Endodermal cell (in vitro differentiated cells): ENCODE results near the gene SELPLG. TPM values are rescaled to one million over a fixed set of nuclear protein-coding genes. Genes with fewer than 3 reads are reported as not detected.
"Not testable (repeated sequence)": the region's sequence is repeated elsewhere in the genome, so short reads cannot be mapped to it uniquely, and the experiment has no call there.

Experiments used
- DNase-seq: peaks from one replicate; pipeline ENCODE4 v3.0.0-alpha.2; 2017
- H3K27ac ChIP-seq: 2 replicates; pipeline ENCODE4 v1.5.1; 2013; ENCODE audit warnings: mild to moderate bottlenecking, low read depth, low read length, moderate library complexity
- H3K27me3 ChIP-seq: 2 replicates; pipeline ENCODE4 v1.6.1; 2013; ENCODE audit warnings: mild to moderate bottlenecking, low read length, moderate library complexity; ENCODE audit not compliant: insufficient read depth, control insufficient read depth, poor library complexity, severe bottlenecking
- H3K36me3 ChIP-seq: 2 replicates; pipeline ENCODE4 v1.7.0; 2013; ENCODE audit warnings: mild to moderate bottlenecking, low read length, moderate library complexity; ENCODE audit not compliant: control insufficient read depth, insufficient read depth
- H3K4me1 ChIP-seq: one replicate; pipeline ENCODE4 v1.7.0; 2013; ENCODE audit warnings: low read length; ENCODE audit not compliant: control insufficient read depth, insufficient read depth
- H3K4me3 ChIP-seq: 2 replicates; pipeline ENCODE4 v1.5.1; 2013; ENCODE audit warnings: mild to moderate bottlenecking, low read length, moderate library complexity
- H3K9ac ChIP-seq: 2 replicates; pipeline ENCODE4 v1.6.1; 2013; ENCODE audit warnings: mild to moderate bottlenecking, low read length, moderate library complexity; ENCODE audit not compliant: poor library complexity, severe bottlenecking; ENCODE audit errors: extremely low read depth
- H3K9me3 ChIP-seq: 2 replicates; pipeline ENCODE4 v1.6.1; 2013; ENCODE audit warnings: mild to moderate bottlenecking, low read length, moderate library complexity; ENCODE audit not compliant: control insufficient read depth
- H3K27ac Mint-ChIP-seq: 2 replicates; pipeline ENCODE4 v1.8.0; 2020; ENCODE audit warnings: mixed read lengths
- H3K27me3 Mint-ChIP-seq: 2 replicates; pipeline ENCODE4 v1.8.0; 2021; ENCODE audit warnings: mild to moderate bottlenecking, mixed read lengths; ENCODE audit not compliant: insufficient read depth
- H3K36me3 Mint-ChIP-seq: 2 replicates; pipeline ENCODE4 v1.8.0; 2020; ENCODE audit warnings: low read depth, mixed read lengths
- H3K4me1 Mint-ChIP-seq: 2 replicates; pipeline ENCODE4 v1.8.0; 2020; ENCODE audit warnings: mixed read lengths
- H3K4me3 Mint-ChIP-seq: 2 replicates; pipeline ENCODE4 v1.8.0; 2020; ENCODE audit warnings: mild to moderate bottlenecking, moderate library complexity, mixed read lengths
- H3K9me3 Mint-ChIP-seq: 2 replicates; pipeline ENCODE4 v1.8.0; 2020; ENCODE audit warnings: mild to moderate bottlenecking, mixed read lengths
- WGBS, 2 experiments: methylation state at CpG; one replicate each; pipeline versions ENCODE4 v1.1.5 to v1.1.7; 2013; ENCODE audit warnings: missing lambda C conversion rate in 2 of 2, mixed read lengths in 1 of 2; ENCODE audit not compliant: insufficient coverage in 1 of 2, insufficient read length in 1 of 2; 5-methylcytosine and 5-hydroxymethylcytosine counted together
- total RNA-seq, 2 donors: library from RNA; stranded (reverse); fragmentation: NEBNext Ultra II Directional in 1 of 2; extraction: Animal tissue kit (Norgen Biotek cat#: 25700) in 1 of 2; gene quantifications; 2 replicates in 1 of 2; 3 replicates in 1 of 2; pipeline ENCODE4 v1.2.1, GENCODE V29; 2021
- TF ChIP-seq, protein P1 (sequence below): fragments of 200-600 bp; sonication (generic); conservative IDR thresholded peaks from 2 replicates; pipeline ENCODE4 v1.5.0; 2021; ENCODE audit warnings: antibody characterized with exemption, mild to moderate bottlenecking

SELPLG gene
- total RNA-seq, 2 donors from 2014 or later, result 0.13 TPM; not detected in 1

DNA sequence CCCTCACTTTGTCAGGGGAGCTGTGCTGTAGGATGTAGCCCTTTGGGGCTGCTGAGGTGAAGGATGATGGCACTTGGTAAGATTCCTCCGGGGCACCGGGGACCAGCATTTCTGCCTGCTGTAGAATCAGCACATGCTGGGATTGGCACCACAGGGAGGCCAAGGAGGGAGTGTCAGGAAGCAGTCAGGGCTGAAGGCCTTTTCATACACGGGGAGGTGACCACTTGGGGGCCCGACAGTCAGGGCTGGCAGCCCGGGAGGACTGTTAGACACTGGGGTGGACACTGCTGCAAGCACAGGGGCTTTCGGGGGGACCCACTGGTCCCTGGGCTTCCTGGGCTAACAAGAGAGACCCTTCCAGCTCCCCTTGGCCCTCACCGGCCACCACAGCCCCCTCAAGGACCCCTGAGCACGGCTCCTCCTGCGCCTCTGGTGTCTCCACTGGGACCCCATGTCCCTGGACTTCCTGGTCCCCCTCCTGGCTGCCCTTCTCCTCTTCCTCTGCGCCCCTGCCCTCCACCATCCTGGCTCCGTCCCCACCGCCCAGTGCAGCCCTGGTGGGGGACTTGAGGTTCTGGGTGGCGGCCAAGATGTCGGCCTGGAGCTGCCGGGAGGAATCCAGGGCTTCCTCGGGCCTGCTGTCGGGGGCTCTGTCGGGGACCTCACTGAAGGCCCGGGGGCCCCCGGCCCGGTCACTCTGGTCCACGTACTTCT lies 42.3 kb downstream of the SELPLG start:
- no peak overlapping the region for H3K27ac ChIP-seq
- H3K36me3 Mint-ChIP-seq, result no peaks in the 10 kb centered on the region
- H3K4me3 Mint-ChIP-seq, result no peak overlapping the region
- H3K27ac Mint-ChIP-seq, result no peak overlapping the region
- no peaks in the 10 kb centered on the region for H3K36me3 ChIP-seq
- peaks cover 3% of the 10 kb centered on the region for H3K4me1 Mint-ChIP-seq
- TF ChIP-seq, protein P1, sequence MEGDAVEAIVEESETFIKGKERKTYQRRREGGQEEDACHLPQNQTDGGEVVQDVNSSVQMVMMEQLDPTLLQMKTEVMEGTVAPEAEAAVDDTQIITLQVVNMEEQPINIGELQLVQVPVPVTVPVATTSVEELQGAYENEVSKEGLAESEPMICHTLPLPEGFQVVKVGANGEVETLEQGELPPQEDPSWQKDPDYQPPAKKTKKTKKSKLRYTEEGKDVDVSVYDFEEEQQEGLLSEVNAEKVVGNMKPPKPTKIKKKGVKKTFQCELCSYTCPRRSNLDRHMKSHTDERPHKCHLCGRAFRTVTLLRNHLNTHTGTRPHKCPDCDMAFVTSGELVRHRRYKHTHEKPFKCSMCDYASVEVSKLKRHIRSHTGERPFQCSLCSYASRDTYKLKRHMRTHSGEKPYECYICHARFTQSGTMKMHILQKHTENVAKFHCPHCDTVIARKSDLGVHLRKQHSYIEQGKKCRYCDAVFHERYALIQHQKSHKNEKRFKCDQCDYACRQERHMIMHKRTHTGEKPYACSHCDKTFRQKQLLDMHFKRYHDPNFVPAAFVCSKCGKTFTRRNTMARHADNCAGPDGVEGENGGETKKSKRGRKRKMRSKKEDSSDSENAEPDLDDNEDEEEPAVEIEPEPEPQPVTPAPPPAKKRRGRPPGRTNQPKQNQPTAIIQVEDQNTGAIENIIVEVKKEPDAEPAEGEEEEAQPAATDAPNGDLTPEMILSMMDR, result no peak
- H3K9me3 ChIP-seq, result no peaks in the 10 kb centered on the region
- no peak for DNase-seq
- H3K9me3 Mint-ChIP-seq, result no peaks in the 10 kb centered on the region
- no peaks in the 10 kb centered on the region for H3K27me3 ChIP-seq
- no peaks in the 10 kb centered on the region for H3K4me1 ChIP-seq
- no peak overlapping the region for H3K9ac ChIP-seq
- no peaks in the 10 kb centered on the region for H3K27me3 Mint-ChIP-seq
- no peak overlapping the region for H3K4me3 ChIP-seq
- WGBS, 2 experiments, result 89 to 90% methylated on average over 12 to 22 of the region's 22 CpGs

DNA sequence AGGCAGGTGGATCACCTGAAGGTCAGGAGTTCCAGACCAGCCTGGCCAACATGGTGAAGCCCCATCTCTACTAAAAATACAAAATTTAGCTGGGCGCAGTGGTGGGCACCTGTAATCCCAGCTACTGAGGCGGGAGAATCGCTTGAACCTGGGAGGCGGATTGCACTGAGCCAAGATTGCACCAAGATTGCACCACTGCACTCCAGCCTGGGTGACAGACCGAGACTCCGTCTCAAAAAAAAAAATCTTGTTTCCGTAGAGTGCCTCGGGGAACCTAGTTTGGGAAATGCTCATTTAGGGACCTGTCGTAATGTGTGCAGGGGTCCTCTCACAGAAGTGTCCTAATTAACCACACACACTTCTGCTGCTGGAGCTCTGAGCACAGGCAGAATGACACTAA lies 43.2 kb downstream of the SELPLG start:
- not testable (repeated sequence) for H3K9me3 Mint-ChIP-seq, H3K4me3 ChIP-seq, H3K4me1 Mint-ChIP-seq, H3K27ac ChIP-seq, DNase-seq, H3K36me3 Mint-ChIP-seq, H3K27me3 ChIP-seq, H3K36me3 ChIP-seq, H3K4me1 ChIP-seq, H3K27me3 Mint-ChIP-seq, H3K9me3 ChIP-seq, H3K9ac ChIP-seq, H3K4me3 Mint-ChIP-seq, H3K27ac Mint-ChIP-seq
- 92 to 96% methylated on average over 9 of the region's 9 CpGs for WGBS, 2 experiments

DNA sequence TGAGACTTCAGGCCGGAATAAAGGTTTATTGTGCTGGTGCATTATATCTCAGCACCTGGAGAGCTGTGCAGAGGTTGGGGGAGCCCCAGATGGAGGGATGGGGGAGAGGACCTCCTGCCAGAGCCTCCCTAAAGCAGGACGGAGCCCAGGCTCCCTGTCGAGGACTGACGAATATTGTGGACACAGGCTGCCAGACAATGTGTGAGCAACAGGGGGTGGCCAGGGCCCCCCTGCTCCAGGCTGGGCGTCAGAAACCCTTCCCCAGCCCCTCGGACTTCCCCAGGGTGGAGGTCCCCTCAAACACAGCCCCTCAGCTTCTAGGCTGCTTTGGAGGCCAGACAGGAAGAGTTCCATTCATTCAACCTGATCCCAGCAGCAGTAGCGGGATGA lies 43.9 kb downstream of the SELPLG start:
- H3K4me3 ChIP-seq, result no peak overlapping the region
- Mint-ChIP-seq H3K27ac (no peak overlapping the region), H3K36me3 (no peaks in the 10 kb centered on the region), H3K4me3 (no peak overlapping the region), H3K27me3 (no peaks in the 10 kb centered on the region), H3K9me3 (no peaks in the 10 kb centered on the region), H3K4me1 (peaks cover 3% of the 10 kb centered on the region)
- H3K27ac ChIP-seq, result no peak overlapping the region
- H3K36me3 ChIP-seq, result no peaks in the 10 kb centered on the region
- H3K9me3 ChIP-seq, result no peaks in the 10 kb centered on the region
- H3K4me1 ChIP-seq, result no peaks in the 10 kb centered on the region
- TF ChIP-seq, protein P1, result no peak
- DNase-seq, result no peak
- 75 to 81% methylated on average over 5 to 7 of the region's 7 CpGs for WGBS, 2 experiments
- no peaks in the 10 kb centered on the region for H3K27me3 ChIP-seq
- no peak overlapping the region for H3K9ac ChIP-seq
